ENCODE data around the gene SPOCK1.

DNA sequence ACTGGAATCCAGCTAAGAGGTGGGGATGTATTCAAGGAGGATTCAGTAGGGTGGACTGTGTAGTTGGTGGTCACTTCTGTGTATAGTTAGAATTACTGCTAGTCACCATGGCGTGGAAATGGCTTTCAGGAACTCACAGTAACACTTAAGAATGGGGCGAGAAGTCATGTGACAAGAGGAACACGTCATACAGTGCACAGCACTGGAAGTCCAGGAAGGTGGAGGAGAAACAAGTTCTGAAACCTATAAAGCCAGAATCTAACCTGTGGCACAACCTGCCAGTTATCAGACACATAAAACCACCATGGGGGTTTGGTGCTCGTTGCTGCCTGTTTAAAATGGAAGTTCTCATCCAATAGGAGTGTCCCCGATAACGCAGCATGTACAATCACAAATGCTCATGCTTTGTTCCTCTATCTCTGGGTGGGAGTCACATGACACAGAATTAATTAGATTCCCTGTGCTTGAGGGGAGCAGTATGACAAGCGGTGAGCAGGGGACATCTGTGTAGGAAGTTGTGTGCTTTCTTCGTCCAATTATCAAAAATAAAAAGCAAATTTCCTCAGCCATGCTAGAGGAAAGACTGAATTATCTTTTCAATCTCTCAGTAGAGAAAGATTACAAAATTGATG lies 193.0 kb downstream of the SPOCK1 start:
- TF ChIP-seq, protein P1, sequence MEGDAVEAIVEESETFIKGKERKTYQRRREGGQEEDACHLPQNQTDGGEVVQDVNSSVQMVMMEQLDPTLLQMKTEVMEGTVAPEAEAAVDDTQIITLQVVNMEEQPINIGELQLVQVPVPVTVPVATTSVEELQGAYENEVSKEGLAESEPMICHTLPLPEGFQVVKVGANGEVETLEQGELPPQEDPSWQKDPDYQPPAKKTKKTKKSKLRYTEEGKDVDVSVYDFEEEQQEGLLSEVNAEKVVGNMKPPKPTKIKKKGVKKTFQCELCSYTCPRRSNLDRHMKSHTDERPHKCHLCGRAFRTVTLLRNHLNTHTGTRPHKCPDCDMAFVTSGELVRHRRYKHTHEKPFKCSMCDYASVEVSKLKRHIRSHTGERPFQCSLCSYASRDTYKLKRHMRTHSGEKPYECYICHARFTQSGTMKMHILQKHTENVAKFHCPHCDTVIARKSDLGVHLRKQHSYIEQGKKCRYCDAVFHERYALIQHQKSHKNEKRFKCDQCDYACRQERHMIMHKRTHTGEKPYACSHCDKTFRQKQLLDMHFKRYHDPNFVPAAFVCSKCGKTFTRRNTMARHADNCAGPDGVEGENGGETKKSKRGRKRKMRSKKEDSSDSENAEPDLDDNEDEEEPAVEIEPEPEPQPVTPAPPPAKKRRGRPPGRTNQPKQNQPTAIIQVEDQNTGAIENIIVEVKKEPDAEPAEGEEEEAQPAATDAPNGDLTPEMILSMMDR (conservative IDR thresholded peaks at IDR 0.05; ENCODE audit: low read depth, low read length) = no peak
- no peak for TF ChIP-seq EZH2phosphoT487 (IDR thresholded peaks at IDR 0.05; ENCODE audit: borderline replicate concordance, low read length)
